Adipocyte (in vitro differentiated cells): Measurements from ENCODE around the gene CCDC170.

Experiments used
- DNase-seq: peaks from one replicate; pipeline ENCODE4 v3.0.0-alpha.2; 2015; ENCODE audit warnings: low read depth
- H3K27me3 ChIP-seq: replicated peaks from 2 replicates; pipeline ENCODE4 v1.7.0; 2013; ENCODE audit warnings: mild to moderate bottlenecking, low read length, moderate library complexity; ENCODE audit not compliant: control insufficient read depth, insufficient read depth
- H3K36me3 ChIP-seq: 2 replicates; pipeline ENCODE4 v1.7.0; 2013; ENCODE audit warnings: low read length, mild to moderate bottlenecking, moderate library complexity; ENCODE audit not compliant: control insufficient read depth, insufficient read depth, severe bottlenecking
- H3K4me1 ChIP-seq: 2 replicates; pipeline ENCODE4 v1.7.0; 2013; ENCODE audit warnings: mild to moderate bottlenecking, low read length, moderate library complexity; ENCODE audit not compliant: control insufficient read depth, insufficient read depth
- H3K4me3 ChIP-seq: 2 replicates; pipeline ENCODE4 v1.7.0; 2013; ENCODE audit warnings: mild to moderate bottlenecking, low read length, moderate library complexity
- H3K9ac ChIP-seq: 2 replicates; pipeline ENCODE4 v1.7.0; 2013; ENCODE audit warnings: mild to moderate bottlenecking, low read length, moderate library complexity
- H3K9me3 ChIP-seq: 2 replicates; pipeline ENCODE4 v1.7.0; 2013; ENCODE audit warnings: mild to moderate bottlenecking, low read length, moderate library complexity; ENCODE audit not compliant: control insufficient read depth

The CCDC170 gene

GRCh38 chr6:151620179-151620578, 126.4 kb downstream of the CCDC170 start:
- no peak for DNase-seq
- Histone ChIP-seq H3K4me1 (peaks cover 5% of the 10 kb centered on the region), H3K9ac (no peak overlapping the region), H3K27me3 (no peaks in the 10 kb centered on the region), H3K36me3 (no peaks in the 10 kb centered on the region), H3K9me3 (peaks cover 9% of the 10 kb centered on the region), H3K4me3 (no peak overlapping the region)

GRCh38 chr6:151624071-151624470, 130.3 kb downstream of the CCDC170 start:
- H3K4me1 ChIP-seq, result peaks cover 12% of the 10 kb centered on the region
- no peaks in the 10 kb centered on the region for H3K36me3 ChIP-seq
- H3K27me3 ChIP-seq, result no peaks in the 10 kb centered on the region
- H3K9ac ChIP-seq, result no peak overlapping the region
- no peak overlapping the region for H3K4me3 ChIP-seq
- peaks cover 3% of the 10 kb centered on the region for H3K9me3 ChIP-seq
- no peak for DNase-seq

GRCh38 chr6:151624481-151624880, 130.7 kb downstream of the CCDC170 start:
- H3K9ac ChIP-seq, result no peak overlapping the region
- H3K27me3 ChIP-seq, result no peaks in the 10 kb centered on the region

GRCh38 chr6:151624900-151625536, 131.2 kb downstream of the CCDC170 start:
- DNase-seq, result no peak
- Histone ChIP-seq H3K4me3 (no peak overlapping the region), H3K4me1 (peaks cover 12% of the 10 kb centered on the region), H3K9me3 (peaks cover 3% of the 10 kb centered on the region), H3K36me3 (no peaks in the 10 kb centered on the region), H3K9ac (no peak overlapping the region), H3K27me3 (no peaks in the 10 kb centered on the region)

More at GRCh38 chr6:151624481-151624880, 130.7 kb downstream of the CCDC170 start:
- H3K36me3 ChIP-seq, result no peaks in the 10 kb centered on the region
- no peak overlapping the region for H3K4me3 ChIP-seq
- H3K4me1 ChIP-seq, result peaks cover 12% of the 10 kb centered on the region
- no peak for DNase-seq
- peaks cover 3% of the 10 kb centered on the region for H3K9me3 ChIP-seq

- Histone ChIP-seq H3K36me3 (no peaks in the 10 kb centered on the region), H3K4me3 (no peak overlapping the region), H3K4me1 (peaks cover 18% of the 10 kb centered on the region), H3K9ac (no peak overlapping the region), H3K27me3 (no peaks in the 10 kb centered on the region), H3K9me3 (peaks cover 3% of the 10 kb centered on the region)
- DNase-seq, result no peak
These were observed 134.1 kb downstream of the CCDC170 start for GRCh38 chr6:151627689-151628444.

GRCh38 chr6:151629791-151630190, 136.0 kb downstream of the CCDC170 start:
- DNase-seq, result no peak
- H3K9me3 ChIP-seq, result no peaks in the 10 kb centered on the region
- H3K4me1 ChIP-seq, result peaks cover 18% of the 10 kb centered on the region
- H3K4me3 ChIP-seq, result no peak overlapping the region
- no peaks in the 10 kb centered on the region for H3K36me3 ChIP-seq
- no peak overlapping the region for H3K9ac ChIP-seq
- H3K27me3 ChIP-seq, result no peaks in the 10 kb centered on the region

GRCh38 chr6:151630387-151630786, 136.6 kb downstream of the CCDC170 start:
- DNase-seq, result no peak
- H3K4me3 ChIP-seq, result no peak overlapping the region
- H3K9me3 ChIP-seq, result no peaks in the 10 kb centered on the region
- H3K36me3 ChIP-seq, result no peaks in the 10 kb centered on the region
- H3K4me1 ChIP-seq, result peaks cover 17% of the 10 kb centered on the region
- H3K27me3 ChIP-seq, result no peaks in the 10 kb centered on the region
- H3K9ac ChIP-seq, result no peak overlapping the region

GRCh38 chr6:151630991-151631655, 137.3 kb downstream of the CCDC170 start:
- no peaks in the 10 kb centered on the region for H3K9me3 ChIP-seq
- H3K9ac ChIP-seq, result no peak overlapping the region
- no peaks in the 10 kb centered on the region for H3K27me3 ChIP-seq
- no peak overlapping the region for H3K4me3 ChIP-seq
- no peaks in the 10 kb centered on the region for H3K36me3 ChIP-seq
- H3K4me1 ChIP-seq, result peaks cover 13% of the 10 kb centered on the region
- no peak for DNase-seq

- Histone ChIP-seq H3K9ac (no peak overlapping the region), H3K36me3 (no peaks in the 10 kb centered on the region), H3K4me1 (peaks cover 13% of the 10 kb centered on the region), H3K27me3 (no peaks in the 10 kb centered on the region), H3K4me3 (no peak overlapping the region), H3K9me3 (no peaks in the 10 kb centered on the region)
- DNase-seq, result no peak
These were observed 138.7 kb downstream of the CCDC170 start for GRCh38 chr6:151632415-151632987.

- H3K9me3 ChIP-seq, result peaks cover 3% of the 10 kb centered on the region
- H3K36me3 ChIP-seq, result no peaks in the 10 kb centered on the region
- no peak overlapping the region for H3K4me3 ChIP-seq
- peaks cover 6% of the 10 kb centered on the region for H3K4me1 ChIP-seq
- H3K9ac ChIP-seq, result no peak overlapping the region
- no peaks in the 10 kb centered on the region for H3K27me3 ChIP-seq
- DNase-seq, result no peak
These were observed 139.9 kb downstream of the CCDC170 start for GRCh38 chr6:151633526-151634335.
